Neutrophil (primary cell): ENCODE data around the gene TEC.
"Not testable (repeated sequence)": the region's sequence is repeated elsewhere in the genome, so short reads cannot be mapped to it uniquely, and the experiment has no call there.

Experiments used
- H3K27ac ChIP-seq: fragments of 200-600 bp; sonication (generic); 2 replicates; pipeline ENCODE4 v1.5.1; 2016; ENCODE audit warnings: mild to moderate bottlenecking, moderate library complexity
- H3K27me3 ChIP-seq: fragments of 200-600 bp; sonication (generic); 2 replicates; pipeline ENCODE4 v1.6.0; 2016; ENCODE audit warnings: mild to moderate bottlenecking
- H3K36me3 ChIP-seq: fragments of 200-600 bp; sonication (generic); 2 replicates; pipeline ENCODE4 v1.5.1; 2017
- H3K4me1 ChIP-seq, 2 experiments: fragments of 200-600 bp in 1 of 2; sonication (generic) in 1 of 2; 1 replicate in 1 of 2; 2 replicates in 1 of 2; pipeline versions ENCODE4 v1.5.1 to v1.6.1; 2013 to 2016; ENCODE audit warnings: low read depth in 1 of 2, low read length in 1 of 2, mild to moderate bottlenecking in 1 of 2, moderate library complexity in 1 of 2; ENCODE audit not compliant: control insufficient read depth in 1 of 2, insufficient read depth in 1 of 2
- H3K4me3 ChIP-seq, 2 experiments: fragments of 200-600 bp in 1 of 2; sonication (generic) in 1 of 2; 1 replicate in 1 of 2; 2 replicates in 1 of 2; pipeline ENCODE4 v1.5.1; 2013 to 2016; ENCODE audit warnings: low read depth in 1 of 2, low read length in 1 of 2, mild to moderate bottlenecking in 1 of 2, moderate library complexity in 1 of 2
- H3K9me3 ChIP-seq: fragments of 200-600 bp; sonication (generic); 2 replicates; pipeline ENCODE4 v1.5.1; 2016
- CTCF ChIP-seq: fragments of 200-600 bp; sonication (generic); IDR thresholded peaks from 2 replicates; pipeline ENCODE4 v1.5.1; 2016; ENCODE audit warnings: antibody characterized with exemption

TEC gene

GRCh38 chr4:48268956-48269860 is at the start of gene TEC:
TEC (minus strand) TSS chr4:48269838; CDS start chr4:48228614, 41,224 bp downstream.
- TF ChIP-seq CTCF, result no peak
- no peaks in the 10 kb centered on the region for H3K27me3 ChIP-seq
- H3K27ac ChIP-seq, result peak within 1 kb of the TSS; percentile 88
- H3K4me3 ChIP-seq, result peak within 1 kb of the TSS; percentile 74 to 95
- peaks cover 35 to 48% of the 10 kb centered on the region in 2 experiments for H3K4me1 ChIP-seq
- H3K36me3 ChIP-seq, result no peaks in the 10 kb centered on the region
- H3K9me3 ChIP-seq, result no peaks in the 10 kb centered on the region

- no peak overlapping the region for H3K4me3 ChIP-seq
- H3K27ac ChIP-seq, result no peak overlapping the region
- no peaks in the 10 kb centered on the region for H3K36me3 ChIP-seq
- H3K4me1 ChIP-seq, result no peaks in the 10 kb centered on the region
- no peak for TF ChIP-seq CTCF
- no peaks in the 10 kb centered on the region for H3K27me3 ChIP-seq
- no peaks in the 10 kb centered on the region for H3K9me3 ChIP-seq
Measured at GRCh38 chr4:48315728-48316630, 46.3 kb upstream of the TEC start.

GRCh38 chr4:48314746-48315145 is 45.1 kb upstream of the TEC start:
- not testable (repeated sequence) for H3K9me3 ChIP-seq, H3K4me3 ChIP-seq, H3K36me3 ChIP-seq, H3K4me1 ChIP-seq, H3K27me3 ChIP-seq, H3K27ac ChIP-seq

GRCh38 chr4:48311896-48312295 is 42.3 kb upstream of the TEC start:
- Histone ChIP-seq H3K9me3 (no peaks in the 10 kb centered on the region), H3K27me3 (no peaks in the 10 kb centered on the region), H3K27ac (no peak overlapping the region), H3K4me1 (no peaks in the 10 kb centered on the region), H3K36me3 (no peaks in the 10 kb centered on the region), H3K4me3 (no peak overlapping the region)
- no peak for TF ChIP-seq CTCF

- no peak for TF ChIP-seq CTCF
- Histone ChIP-seq H3K9me3 (no peaks in the 10 kb centered on the region), H3K4me3 (no peak overlapping the region)
Measured at GRCh38 chr4:48308901-48309300, 39.3 kb upstream of the TEC start.

GRCh38 chr4:48307528-48307927 is 37.9 kb upstream of the TEC start:
- Histone ChIP-seq H3K36me3 (no peaks in the 10 kb centered on the region), H3K27ac (no peak overlapping the region), H3K4me3 (no peak overlapping the region), H3K27me3 (no peaks in the 10 kb centered on the region), H3K4me1 (no peaks in the 10 kb centered on the region), H3K9me3 (no peaks in the 10 kb centered on the region)
- no peak for TF ChIP-seq CTCF

More at GRCh38 chr4:48308901-48309300, 39.3 kb upstream of the TEC start:
- Histone ChIP-seq H3K36me3 (no peaks in the 10 kb centered on the region), H3K4me1 (no peaks in the 10 kb centered on the region), H3K27ac (no peak overlapping the region), H3K27me3 (no peaks in the 10 kb centered on the region)
